CD8-positive, alpha-beta memory T cell (primary cell): ENCODE measurements around the gene SCML2. TPM values are rescaled to one million over a fixed set of nuclear protein-coding genes. Genes with fewer than 3 reads are reported as not detected.

ENCODE experiments used
- CTCF ChIA-PET: fragments of 350-600 bp; sonication (Branson Sonifier 250); formaldehyde crosslinking; loops from one replicate; lab custom pipeline; 2021; ENCODE audit warnings: antibody characterized with exemption; lab: Charles Lee
- POLR2A ChIA-PET: fragments of 350-600 bp; sonication (Branson Sonifier 250); formaldehyde crosslinking; loops from one replicate; lab custom pipeline; 2021; ENCODE audit warnings: antibody characterized with exemption; lab: Charles Lee
- DNase-seq, 5 donors: peaks; one replicate each; pipeline versions ENCODE4 v3.0.0 to v3.0.0-alpha.2; 2020 to 2022; ENCODE audit warnings: mixed read lengths in 1 of 5
- H3K27ac ChIP-seq: one replicate; pipeline ENCODE4 v1.7.0; 2013; ENCODE audit warnings: low read depth, mild to moderate bottlenecking, low read length, moderate library complexity
- H3K27me3 ChIP-seq: 2 replicates; pipeline ENCODE4 v1.7.0; 2013; ENCODE audit warnings: low read length, mild to moderate bottlenecking; ENCODE audit not compliant: insufficient read depth, poor library complexity, severe bottlenecking
- H3K36me3 ChIP-seq: 2 replicates; pipeline ENCODE4 v1.7.0; 2013; ENCODE audit warnings: mild to moderate bottlenecking, low read length, moderate library complexity; ENCODE audit not compliant: insufficient read depth
- H3K4me1 ChIP-seq: 2 replicates; pipeline ENCODE4 v1.7.0; 2013; ENCODE audit warnings: mild to moderate bottlenecking, low read length, moderate library complexity; ENCODE audit not compliant: insufficient read depth
- H3K4me3 ChIP-seq: 2 replicates; pipeline ENCODE4 v1.7.0; 2013; ENCODE audit warnings: mild to moderate bottlenecking, low read length
- H3K9me3 ChIP-seq: 2 replicates; pipeline ENCODE4 v1.7.0; 2013; ENCODE audit warnings: mild to moderate bottlenecking, low read length
- H3K27ac Mint-ChIP-seq, 8 donors: one replicate each; pipeline ENCODE4 v1.8.0; 2020 to 2021; ENCODE audit warnings: mixed read lengths in 8 of 8, mild to moderate bottlenecking in 6 of 8, inconsistent platforms in 3 of 8, moderate library complexity in 3 of 8
- H3K27me3 Mint-ChIP-seq, 2 donors: one replicate each; pipeline ENCODE4 v1.8.0; 2020 to 2021; ENCODE audit warnings: mixed read lengths in 2 of 2, mild to moderate bottlenecking in 1 of 2, moderate library complexity in 1 of 2
- H3K36me3 Mint-ChIP-seq, 3 donors: one replicate each; pipeline ENCODE4 v1.8.0; 2020 to 2021; ENCODE audit warnings: mixed read lengths in 3 of 3, inconsistent platforms in 1 of 3, mild to moderate bottlenecking in 1 of 3
- H3K4me1 Mint-ChIP-seq, 3 donors: one replicate each; pipeline ENCODE4 v1.8.0; 2020 to 2021; ENCODE audit warnings: mixed read lengths in 3 of 3, inconsistent platforms in 1 of 3, mild to moderate bottlenecking in 1 of 3
- H3K4me3 Mint-ChIP-seq, 7 donors: one replicate each; pipeline ENCODE4 v1.8.0; 2020 to 2021; ENCODE audit warnings: mixed read lengths in 7 of 7, mild to moderate bottlenecking in 6 of 7, moderate library complexity in 4 of 7, inconsistent platforms in 2 of 7
- H3K9me3 Mint-ChIP-seq, 5 donors: one replicate each; pipeline ENCODE4 v1.8.0; 2020 to 2022; ENCODE audit warnings: mixed read lengths in 5 of 5, mild to moderate bottlenecking in 3 of 5, moderate library complexity in 2 of 5, inconsistent platforms in 1 of 5
- polyA plus RNA-seq: library from polyadenylated mRNA; unstranded; fragments of 300-500 nt; fragmentation: Illumina TruSeq; gene quantifications from one replicate; pipeline ENCODE4 v1.2.3, GENCODE V29; 2021
- total RNA-seq, 2 experiments: library from RNA; stranded (reverse); gene quantifications; one replicate each; pipeline ENCODE4 v1.2.3, GENCODE V29; 2021

The SCML2 gene
- total and polyA plus RNA-seq, 3 experiments from 2014 or later = 0.58 to 3.3 (median 2.8) TPM

DNA sequence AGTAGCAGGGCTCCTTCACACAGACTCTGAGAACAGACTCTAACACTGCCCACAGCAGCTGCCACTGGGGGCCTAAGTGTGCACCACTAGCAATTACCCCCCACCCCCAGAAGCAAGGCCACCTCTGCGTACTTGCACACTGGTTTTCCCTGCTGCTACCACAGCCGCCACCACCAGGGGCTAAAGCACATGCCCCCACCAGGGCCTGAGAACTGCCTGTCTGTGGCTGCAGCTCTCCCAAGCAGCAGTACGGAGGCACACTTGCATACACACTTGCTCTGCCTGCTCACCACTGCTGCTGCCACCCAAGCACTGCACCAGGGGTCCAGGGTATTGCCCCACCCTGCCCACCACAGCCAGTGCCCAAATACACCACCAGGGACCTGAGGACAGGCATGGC, 59.6 kb downstream of the SCML2 start:
- no peak overlapping the region for H3K27ac ChIP-seq
- no peak overlapping the region for H3K27ac Mint-ChIP-seq
- peaks cover 6 to 36% (median 13%) of the 10 kb centered on the region in 5 donors for H3K9me3 Mint-ChIP-seq
- DNase-seq = no peak
- H3K27me3 ChIP-seq = no peaks in the 10 kb centered on the region
- POLR2A ChIA-PET = no interaction called here
- peaks cover 0 to 3% of the 10 kb centered on the region in 2 donors for H3K27me3 Mint-ChIP-seq
- H3K4me3 ChIP-seq = no peak overlapping the region
- no peak overlapping the region for H3K4me3 Mint-ChIP-seq
- no peaks in the 10 kb centered on the region for H3K9me3 ChIP-seq
- CTCF ChIA-PET = no interaction called here
- no peaks in the 10 kb centered on the region for H3K4me1 Mint-ChIP-seq
- H3K36me3 ChIP-seq = no peaks in the 10 kb centered on the region
- H3K4me1 ChIP-seq = no peaks in the 10 kb centered on the region
- H3K36me3 Mint-ChIP-seq = peaks cover 0 to 14% (median 0%) of the 10 kb centered on the region in 3 donors

DNA sequence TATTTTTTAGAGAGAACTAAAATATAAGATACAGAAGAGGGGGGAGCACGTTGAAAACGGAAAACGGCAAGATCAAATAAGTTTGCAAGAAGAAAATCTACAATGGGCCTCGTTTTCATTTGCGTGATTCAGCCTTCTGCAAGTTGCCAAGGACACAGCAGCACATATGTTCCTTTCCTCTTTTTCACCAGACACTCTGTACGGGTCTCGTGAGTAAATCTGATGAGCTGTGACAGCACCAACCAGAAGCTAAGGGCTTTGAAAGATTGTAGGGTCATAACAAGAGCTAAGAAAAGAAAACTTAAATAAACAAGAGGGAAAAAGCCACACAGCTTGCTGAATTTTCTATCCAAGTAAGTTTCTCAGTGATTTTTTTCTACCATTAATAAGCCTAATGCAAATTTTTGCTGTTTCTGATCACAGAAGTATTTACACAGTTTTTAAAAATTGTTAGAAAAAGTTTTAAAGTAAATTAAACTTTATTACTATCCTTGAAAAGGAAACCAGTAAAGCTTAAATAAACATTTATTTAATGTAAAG, 63.4 kb downstream of the SCML2 start:
- DNase-seq = no peak
- Mint-ChIP-seq H3K4me3 (no peak overlapping the region), H3K36me3 (peaks cover 0 to 6% (median 0%) of the 10 kb centered on the region in 3 donors), H3K4me1 (no peaks in the 10 kb centered on the region), H3K27ac (no peak overlapping the region), H3K9me3 (peaks cover 0 to 13% (median 6%) of the 10 kb centered on the region in 5 donors), H3K27me3 (peaks cover 0 to 1% of the 10 kb centered on the region in 2 donors)
- no peak overlapping the region for H3K4me3 ChIP-seq
- no peaks in the 10 kb centered on the region for H3K9me3 ChIP-seq
- CTCF ChIA-PET = no interaction called here
- no peaks in the 10 kb centered on the region for H3K36me3 ChIP-seq
- H3K27ac ChIP-seq = no peak overlapping the region
- H3K27me3 ChIP-seq = no peaks in the 10 kb centered on the region
- H3K4me1 ChIP-seq = no peaks in the 10 kb centered on the region
- POLR2A ChIA-PET = no interaction called here

DNA sequence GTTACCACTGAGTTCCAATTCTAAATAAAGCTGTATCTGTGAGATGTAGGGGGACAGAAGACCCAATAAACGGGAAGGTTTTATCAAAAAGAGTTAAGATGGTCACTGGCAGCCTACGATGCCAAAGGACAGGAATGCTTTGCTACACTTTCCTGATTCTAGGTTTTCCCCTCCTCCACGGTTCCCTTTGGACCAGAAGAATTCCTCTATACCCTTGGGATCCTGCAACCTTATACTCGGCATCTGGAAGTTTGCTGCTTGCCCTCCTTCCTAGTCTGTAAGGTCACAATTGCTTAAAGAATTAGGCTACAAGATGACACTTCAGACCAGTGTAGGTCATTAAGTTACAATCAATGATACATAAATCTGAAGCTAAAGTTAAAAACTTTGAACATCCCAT, 64.3 kb downstream of the SCML2 start:
- Mint-ChIP-seq H3K27me3 (peaks cover 0 to 1% of the 10 kb centered on the region in 2 donors), H3K27ac (no peak overlapping the region), H3K4me3 (no peak overlapping the region)

DNA sequence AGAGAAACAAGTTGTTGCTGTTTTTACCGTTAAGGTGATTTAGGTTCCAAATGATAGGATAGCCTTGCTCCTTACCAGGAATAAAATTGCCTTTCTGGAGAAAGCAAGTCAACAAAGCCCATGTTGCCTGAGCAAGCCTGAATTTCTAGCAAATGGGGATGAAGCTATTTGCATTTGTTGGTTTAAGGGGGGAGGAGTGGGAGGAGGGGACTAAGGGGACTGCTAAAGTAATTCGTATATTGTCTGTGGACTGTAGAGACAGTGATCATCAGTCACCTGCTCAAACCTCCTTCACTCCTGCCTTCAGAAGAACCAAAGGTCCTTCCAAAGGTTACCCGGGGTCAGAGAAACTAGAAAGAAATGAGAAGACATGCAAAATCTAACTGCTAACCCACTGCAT, 65.8 kb downstream of the SCML2 start:
- peaks cover 0 to 1% of the 10 kb centered on the region in 2 donors for H3K27me3 Mint-ChIP-seq
- Histone ChIP-seq H3K9me3 (no peaks in the 10 kb centered on the region), H3K27ac (no peak overlapping the region), H3K27me3 (no peaks in the 10 kb centered on the region), H3K4me3 (no peak overlapping the region), H3K4me1 (no peaks in the 10 kb centered on the region), H3K36me3 (no peaks in the 10 kb centered on the region)
- no peak for DNase-seq
- H3K4me3 Mint-ChIP-seq = no peak overlapping the region
- peaks cover 0 to 6% (median 0%) of the 10 kb centered on the region in 3 donors for H3K36me3 Mint-ChIP-seq
- no peaks in the 10 kb centered on the region for H3K4me1 Mint-ChIP-seq
- H3K27ac Mint-ChIP-seq = no peak overlapping the region
- POLR2A ChIA-PET = no interaction called here
- CTCF ChIA-PET = no interaction called here
- peaks cover 0 to 8% (median 0%) of the 10 kb centered on the region in 5 donors for H3K9me3 Mint-ChIP-seq

More for the DNA sequence above, 64.3 kb downstream of the SCML2 start:
- no peak overlapping the region for H3K4me3 ChIP-seq
- no peaks in the 10 kb centered on the region for H3K4me1 ChIP-seq
- H3K4me1 Mint-ChIP-seq = no peaks in the 10 kb centered on the region
- H3K27ac ChIP-seq = no peak overlapping the region
- no peaks in the 10 kb centered on the region for H3K27me3 ChIP-seq
- H3K9me3 ChIP-seq = no peaks in the 10 kb centered on the region
- H3K36me3 ChIP-seq = no peaks in the 10 kb centered on the region
- CTCF ChIA-PET = no interaction called here
- H3K36me3 Mint-ChIP-seq = no peaks in the 10 kb centered on the region
- POLR2A ChIA-PET = no interaction called here
- DNase-seq = no peak
- H3K9me3 Mint-ChIP-seq = peaks cover 0 to 5% (median 3%) of the 10 kb centered on the region in 5 donors

DNA sequence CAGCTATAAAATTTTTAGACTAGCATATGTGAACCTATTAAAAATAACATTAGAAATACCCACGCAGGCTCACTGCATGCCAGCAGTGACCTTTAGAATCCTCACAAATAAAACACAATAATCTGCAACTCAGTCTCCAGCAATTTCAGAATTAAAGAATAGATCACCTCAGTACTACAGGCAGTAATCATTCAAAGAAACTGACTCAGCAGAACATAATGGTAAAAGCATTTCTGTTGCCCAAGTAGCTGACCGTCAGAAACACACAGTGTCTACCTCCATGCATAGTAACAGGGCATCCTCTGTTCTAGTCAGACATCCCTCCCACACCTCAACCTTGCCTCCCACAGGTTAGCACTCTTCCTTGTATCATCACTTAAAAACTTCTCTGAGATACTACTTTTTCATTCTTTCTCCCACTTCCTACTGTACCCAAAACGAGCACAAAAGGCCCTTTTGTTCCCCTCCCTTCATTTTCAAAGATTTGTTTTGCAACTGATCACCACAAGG, 68.1 kb downstream of the SCML2 start:
- H3K36me3 ChIP-seq = no peaks in the 10 kb centered on the region
- H3K36me3 Mint-ChIP-seq = peaks cover 0 to 15% (median 0%) of the 10 kb centered on the region in 3 donors
- no peaks in the 10 kb centered on the region for H3K4me1 ChIP-seq
- no peak overlapping the region for H3K4me3 ChIP-seq
- DNase-seq = no peak
- no peaks in the 10 kb centered on the region for H3K27me3 ChIP-seq
- peaks cover 0 to 2% of the 10 kb centered on the region in 2 donors for H3K27me3 Mint-ChIP-seq
- no peaks in the 10 kb centered on the region for H3K9me3 ChIP-seq
- ChIA-PET POLR2A (no interaction called here), CTCF (no interaction called here)
- H3K4me3 Mint-ChIP-seq = no peak overlapping the region
- H3K27ac Mint-ChIP-seq = no peak overlapping the region
- no peak overlapping the region for H3K27ac ChIP-seq
- H3K4me1 Mint-ChIP-seq = no peaks in the 10 kb centered on the region
- H3K9me3 Mint-ChIP-seq = peaks cover 0 to 21% (median 2%) of the 10 kb centered on the region in 5 donors

DNA sequence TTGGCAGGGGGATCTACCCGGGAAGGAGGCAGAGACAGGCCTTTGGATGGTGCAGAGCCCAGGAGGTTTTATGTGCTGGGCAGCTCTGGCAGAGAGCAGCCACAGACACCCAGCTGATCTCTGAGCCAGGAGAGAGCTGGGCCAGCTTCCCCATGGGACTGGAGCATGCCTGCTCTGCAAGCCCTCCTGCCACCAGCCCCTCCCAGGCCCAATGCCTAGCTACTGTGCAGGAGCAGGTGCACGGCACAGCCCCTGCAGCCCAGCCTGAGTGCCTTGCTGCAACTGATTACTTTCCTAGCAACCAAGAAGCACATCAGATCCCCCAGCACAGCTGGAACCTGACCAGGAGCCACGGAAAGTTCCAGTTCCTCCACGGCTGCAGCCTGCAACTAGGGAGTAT, 76.0 kb downstream of the SCML2 start:
- no peaks in the 10 kb centered on the region for H3K4me1 ChIP-seq
- Mint-ChIP-seq H3K9me3 (peaks cover 4 to 39% (median 15%) of the 10 kb centered on the region in 5 donors), H3K27ac (no peak overlapping the region)

DNA sequence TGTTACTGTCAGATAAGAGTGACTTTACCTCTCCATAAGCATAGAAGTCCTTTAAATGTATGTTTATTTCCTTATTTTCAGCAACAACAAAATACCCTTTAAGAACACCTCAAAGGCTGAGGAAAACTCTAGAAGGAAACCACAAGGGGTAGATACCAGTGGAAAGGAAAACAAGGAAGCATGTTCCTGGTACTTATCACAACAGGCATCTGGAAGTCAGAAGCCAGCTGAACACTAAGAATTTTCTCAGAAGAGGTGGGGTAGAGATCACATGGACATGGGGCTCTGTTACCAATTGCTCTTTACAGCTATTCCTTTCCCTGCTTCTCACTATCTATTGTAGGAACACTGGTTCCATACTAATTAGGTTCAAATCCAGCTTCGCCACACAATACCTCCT, 82.3 kb downstream of the SCML2 start:
- no peaks in the 10 kb centered on the region for H3K4me1 Mint-ChIP-seq
- H3K9me3 Mint-ChIP-seq = peaks cover 0 to 13% (median 0%) of the 10 kb centered on the region in 5 donors
- Histone ChIP-seq H3K27ac (no peak overlapping the region), H3K4me1 (no peaks in the 10 kb centered on the region), H3K27me3 (no peaks in the 10 kb centered on the region), H3K4me3 (no peak overlapping the region), H3K36me3 (no peaks in the 10 kb centered on the region), H3K9me3 (no peaks in the 10 kb centered on the region)
- CTCF ChIA-PET = no interaction called here
- H3K27me3 Mint-ChIP-seq = peaks cover 0 to 2% of the 10 kb centered on the region in 2 donors
- H3K36me3 Mint-ChIP-seq = peaks cover 0 to 12% (median 1%) of the 10 kb centered on the region in 3 donors
- POLR2A ChIA-PET = no interaction called here
- no peak overlapping the region for H3K27ac Mint-ChIP-seq
- no peak for DNase-seq
- no peak overlapping the region for H3K4me3 Mint-ChIP-seq

More for the DNA sequence above, 76.0 kb downstream of the SCML2 start:
- no peak overlapping the region for H3K4me3 ChIP-seq
- Mint-ChIP-seq H3K4me1 (no peaks in the 10 kb centered on the region), H3K4me3 (no peak overlapping the region), H3K36me3 (peaks cover 0 to 15% (median 1%) of the 10 kb centered on the region in 3 donors), H3K27me3 (peaks cover 0 to 4% of the 10 kb centered on the region in 2 donors)
- CTCF ChIA-PET = no interaction called here
- no peak for DNase-seq
- no peak overlapping the region for H3K27ac ChIP-seq
- POLR2A ChIA-PET = no interaction called here
- no peaks in the 10 kb centered on the region for H3K9me3 ChIP-seq
- no peaks in the 10 kb centered on the region for H3K36me3 ChIP-seq
- no peaks in the 10 kb centered on the region for H3K27me3 ChIP-seq

DNA sequence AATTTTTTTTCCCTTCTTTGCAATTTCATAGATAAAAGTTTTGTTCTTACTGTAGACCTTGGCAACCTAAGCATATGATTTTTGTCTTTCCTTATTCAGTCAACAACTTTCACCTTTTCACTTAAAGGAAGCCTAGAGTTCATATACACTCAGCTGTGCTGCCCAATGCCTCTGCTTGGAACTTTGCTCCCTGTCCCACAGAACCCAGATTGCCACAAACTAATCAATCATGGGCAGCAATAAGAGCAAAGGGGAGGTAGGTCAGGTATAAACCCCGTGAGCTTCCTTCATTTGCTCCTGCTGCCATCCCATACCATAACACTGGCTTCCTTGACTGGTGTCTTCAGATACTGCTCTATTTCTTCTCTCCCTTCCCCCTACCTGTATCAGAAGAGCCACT, 82.8 kb downstream of the SCML2 start:
- H3K27me3 Mint-ChIP-seq = peaks cover 0 to 2% of the 10 kb centered on the region in 2 donors
- H3K4me3 Mint-ChIP-seq = no peak overlapping the region
- H3K4me3 ChIP-seq = no peak overlapping the region
- peaks cover 0 to 13% (median 2%) of the 10 kb centered on the region in 5 donors for H3K9me3 Mint-ChIP-seq
- DNase-seq = no peak
- no peak overlapping the region for H3K27ac ChIP-seq
- CTCF ChIA-PET = no interaction called here
- peaks cover 0 to 15% (median 1%) of the 10 kb centered on the region in 3 donors for H3K36me3 Mint-ChIP-seq
- no peaks in the 10 kb centered on the region for H3K4me1 Mint-ChIP-seq
- H3K27ac Mint-ChIP-seq = no peak overlapping the region
- no peaks in the 10 kb centered on the region for H3K27me3 ChIP-seq
- no peaks in the 10 kb centered on the region for H3K36me3 ChIP-seq
- POLR2A ChIA-PET = no interaction called here
- no peaks in the 10 kb centered on the region for H3K4me1 ChIP-seq
- no peaks in the 10 kb centered on the region for H3K9me3 ChIP-seq
